Measurements from ENCODE around the gene DGLUCY. TPM values are rescaled to one million over a fixed set of nuclear protein-coding genes. Genes with fewer than 3 reads are reported as not detected.
"Not testable (repeated sequence)": the region's sequence is repeated elsewhere in the genome, so short reads cannot be mapped to it uniquely, and the experiment has no call there.

DGLUCY gene
- total and polyA plus RNA-seq, 2 of the 13 experiments (the other 11 are each of a cell fraction or from before 2014, with no cell fraction given): 14.8 to 36.3 TPM

DNA sequence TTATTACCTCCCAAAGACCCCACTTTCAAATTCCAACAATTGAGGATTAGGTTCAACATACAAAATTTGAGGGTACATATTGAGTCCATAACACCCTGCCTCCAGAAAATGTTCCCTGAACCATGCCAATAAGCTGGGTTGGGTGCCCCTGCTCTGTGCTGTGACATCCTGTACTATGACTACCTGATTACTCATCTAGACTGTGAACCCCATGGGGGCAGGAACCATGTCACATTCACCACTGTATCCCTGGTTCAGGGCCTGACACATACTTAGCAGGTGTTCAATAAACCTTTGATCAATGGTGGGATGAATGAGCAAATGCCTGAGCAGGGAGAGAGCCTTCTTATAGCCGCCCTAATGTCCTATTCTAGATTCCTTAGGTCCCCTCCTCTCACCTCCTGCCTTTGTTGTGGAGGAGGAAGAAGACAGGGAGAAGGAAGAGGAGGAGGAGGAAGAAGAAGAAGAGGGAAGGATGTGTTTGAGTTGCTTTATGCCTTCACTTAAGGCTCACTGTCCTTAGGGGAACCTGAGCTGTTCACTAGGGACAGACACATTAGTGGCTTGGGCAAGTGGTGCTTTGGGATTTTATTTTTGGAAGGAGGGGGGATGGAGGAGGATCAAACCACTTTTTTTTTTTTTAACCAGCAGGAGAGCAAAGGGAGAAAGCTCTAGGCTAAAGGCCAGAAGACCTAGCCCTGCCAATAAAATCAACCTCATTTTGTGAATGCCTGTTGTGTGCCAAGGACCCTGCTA, 109.3 kb downstream of the DGLUCY start (continued):
- TF ChIP-seq, protein P1, sequence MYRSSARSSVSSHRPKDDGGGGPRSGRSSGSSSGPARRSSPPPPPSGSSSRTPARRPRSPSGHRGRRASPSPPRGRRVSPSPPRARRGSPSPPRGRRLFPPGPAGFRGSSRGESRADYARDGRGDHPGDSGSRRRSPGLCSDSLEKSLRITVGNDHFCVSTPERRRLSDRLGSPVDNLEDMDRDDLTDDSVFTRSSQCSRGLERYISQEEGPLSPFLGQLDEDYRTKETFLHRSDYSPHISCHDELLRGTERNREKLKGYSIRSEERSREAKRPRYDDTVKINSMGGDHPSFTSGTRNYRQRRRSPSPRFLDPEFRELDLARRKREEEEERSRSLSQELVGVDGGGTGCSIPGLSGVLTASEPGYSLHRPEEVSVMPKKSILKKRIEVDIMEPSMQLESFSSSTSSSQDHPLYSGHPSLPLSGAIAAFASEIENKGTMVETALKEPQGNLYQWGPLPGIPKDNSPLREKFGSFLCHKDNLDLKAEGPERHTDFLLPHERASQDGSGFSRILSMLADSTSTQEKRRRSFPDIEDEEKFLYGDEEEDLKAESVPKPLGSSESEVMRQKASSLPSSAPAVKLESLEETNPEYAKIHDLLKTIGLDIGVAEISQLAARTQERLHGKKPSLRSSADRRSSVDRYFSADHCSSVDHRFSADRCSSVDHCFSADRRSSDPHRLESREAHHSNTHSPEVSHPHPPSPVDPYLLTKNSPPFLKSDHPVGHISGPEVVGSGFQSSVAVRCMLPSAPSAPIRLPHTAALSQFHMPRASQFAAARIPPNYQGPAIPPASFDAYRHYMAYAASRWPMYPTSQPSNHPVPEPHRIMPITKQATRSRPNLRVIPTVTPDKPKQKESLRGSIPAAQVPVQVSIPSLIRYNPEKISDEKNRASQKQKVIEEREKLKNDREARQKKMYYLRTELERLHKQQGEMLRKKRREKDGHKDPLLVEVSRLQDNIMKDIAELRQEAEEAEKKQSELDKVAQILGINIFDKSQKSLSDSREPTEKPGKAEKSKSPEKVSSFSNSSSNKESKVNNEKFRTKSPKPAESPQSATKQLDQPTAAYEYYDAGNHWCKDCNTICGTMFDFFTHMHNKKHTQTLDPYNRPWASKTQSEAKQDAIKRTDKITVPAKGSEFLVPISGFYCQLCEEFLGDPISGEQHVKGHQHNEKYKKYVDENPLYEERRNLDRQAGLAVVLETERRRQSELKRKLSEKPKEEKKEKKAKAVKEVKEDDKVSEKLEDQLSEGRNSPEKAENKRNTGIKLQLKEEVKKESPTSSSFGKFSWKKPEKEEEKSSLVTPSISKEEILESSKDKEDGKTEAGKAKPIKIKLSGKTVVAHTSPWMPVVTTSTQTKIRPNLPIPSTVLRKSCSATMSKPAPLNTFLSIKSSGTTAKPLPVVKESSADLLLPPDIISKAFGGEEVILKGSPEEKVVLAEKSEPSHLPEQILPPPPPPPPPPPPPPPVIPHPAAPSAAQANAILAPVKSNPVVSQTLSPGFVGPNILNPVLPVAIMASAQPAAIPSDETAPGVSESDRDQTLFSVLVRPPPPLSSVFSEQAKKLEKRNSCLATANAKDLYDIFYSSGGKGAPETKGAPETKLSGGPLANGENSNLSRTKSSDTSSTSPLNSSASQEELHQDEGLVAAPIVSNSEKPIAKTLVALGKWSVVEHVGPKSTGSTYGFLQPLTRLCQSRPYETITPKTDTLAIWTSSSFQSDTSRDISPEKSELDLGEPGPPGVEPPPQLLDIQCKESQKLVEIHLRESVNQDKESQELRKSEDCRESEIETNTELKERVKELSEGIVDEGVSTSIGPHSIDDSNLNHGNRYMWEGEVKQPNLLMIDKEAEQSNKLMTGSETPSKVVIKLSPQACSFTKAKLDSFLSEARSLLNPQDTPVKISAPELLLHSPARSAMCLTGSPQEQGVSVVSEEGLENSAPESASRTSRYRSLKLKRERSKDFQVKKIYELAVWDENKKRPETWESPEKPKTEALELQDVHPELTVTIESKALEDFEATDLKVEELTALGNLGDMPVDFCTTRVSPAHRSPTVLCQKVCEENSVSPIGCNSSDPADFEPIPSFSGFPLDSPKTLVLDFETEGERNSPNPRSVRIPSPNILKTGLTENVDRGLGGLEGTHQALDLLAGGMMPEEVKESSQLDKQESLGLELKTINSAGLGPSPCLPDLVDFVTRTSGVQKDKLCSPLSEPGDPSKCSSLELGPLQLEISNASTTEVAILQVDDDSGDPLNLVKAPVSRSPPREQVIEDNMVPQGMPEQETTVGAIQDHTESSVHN (CRISPR knock-in tag; IDR thresholded peaks at IDR 0.05): no peak

DNA sequence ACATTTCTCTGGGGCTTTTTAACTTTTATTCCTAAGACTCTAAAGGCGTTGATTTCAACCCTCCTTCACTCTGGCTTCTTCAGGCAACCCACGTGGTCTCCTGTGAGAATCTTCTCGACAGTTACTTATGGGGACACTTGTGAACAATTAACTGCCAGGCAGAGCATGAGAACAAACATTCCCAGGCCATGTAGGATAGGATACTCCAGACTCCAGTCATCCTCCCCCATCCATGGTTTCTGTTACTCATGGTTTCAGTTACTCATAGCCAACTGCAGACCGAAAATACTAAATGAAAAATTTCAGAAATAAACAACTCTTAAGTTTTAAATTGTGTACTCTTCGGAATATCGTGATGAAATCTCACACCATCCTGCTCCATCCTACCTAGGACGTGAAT, 111.2 kb downstream of the DGLUCY start:
- WGBS (ENCODE audit: low lambda C conversion rate): 95% methylated on average over 7 of the region's 7 CpGs
- Histone ChIP-seq H4K20me1 (ENCODE audit: insufficient read depth, low read length) (no peaks in the 10 kb centered on the region), H3K4me1 (ENCODE audit: insufficient read depth, low read length) (no peaks in the 10 kb centered on the region), H3K79me2 (ENCODE audit: insufficient read depth, low read length) (no peaks in the 10 kb centered on the region), H2AFZ (ENCODE audit: low read length) (no peak overlapping the region), H3K9me3 (ENCODE audit: low read length) (no peaks in the 10 kb centered on the region), H3K27me3 (ENCODE audit: control insufficient read depth in 1 of 2, insufficient read depth in 2 of 2, low read length in 2 of 2) (no peaks in the 10 kb centered on the region), H3K36me3 (replicated peaks in 1 of 2; ENCODE audit: control insufficient read depth in 1 of 2, insufficient read depth in 2 of 2, low read length in 2 of 2) (no peaks in the 10 kb centered on the region), H3K4me2 (ENCODE audit: low read depth, low read length) (no peak overlapping the region), H3K4me3 (replicated peaks in 1 of 3; ENCODE audit: insufficient read depth in 1 of 3, low read depth in 2 of 3, low read length in 3 of 3) (no peak overlapping the region), H3K9ac (ENCODE audit: insufficient read depth, low read depth, low read length) (no peak overlapping the region), H3K27ac (ENCODE audit: extremely low read length, insufficient read depth, low read length) (no peak overlapping the region)
- intact Hi-C loops (cut with micrococcal nuclease; ENCODE audit: unreplicated experiment) (no loop called here), in situ Hi-C loops (cut with HindIII; ENCODE audit: extremely low pct_ligation_motif_present, low pct_unique_long_range_greater_than_20kb) (no loop called here)
- CTCF ChIA-PET (ENCODE audit: low intra/inter-chr PET ratio, low total read pairs): no interaction called here
- BruUV-seq (replicated peaks): no TSS peak
- ATAC-seq (no peak), DNase-seq (ENCODE audit: low spot score) (no peak), FAIRE-seq (no peak)
- POLR2A ChIA-PET: no interaction called here
- TF ChIP-seq YEATS2 (CRISPR knock-in tag; IDR thresholded peaks at IDR 0.05; ENCODE audit: borderline replicate concordance) (no peak), ZMYM4 (CRISPR knock-in tag; IDR thresholded peaks at IDR 0.05) (no peak), PAX8 (CRISPR knock-in tag; IDR thresholded peaks at IDR 0.05; ENCODE audit: borderline replicate concordance) (no peak), SMAD3 (CRISPR knock-in tag; IDR thresholded peaks at IDR 0.05) (no peak), SSRP1 (CRISPR knock-in tag; IDR thresholded peaks at IDR 0.05) (no peak), CAMTA2 (CRISPR knock-in tag; IDR thresholded peaks at IDR 0.05; ENCODE audit: borderline replicate concordance) (no peak), ZNF749 (CRISPR knock-in tag; IDR thresholded peaks at IDR 0.05; ENCODE audit: borderline replicate concordance) (no peak), ZNF138 (CRISPR knock-in tag; IDR thresholded peaks at IDR 0.05; ENCODE audit: low read depth) (no peak)

DNA sequence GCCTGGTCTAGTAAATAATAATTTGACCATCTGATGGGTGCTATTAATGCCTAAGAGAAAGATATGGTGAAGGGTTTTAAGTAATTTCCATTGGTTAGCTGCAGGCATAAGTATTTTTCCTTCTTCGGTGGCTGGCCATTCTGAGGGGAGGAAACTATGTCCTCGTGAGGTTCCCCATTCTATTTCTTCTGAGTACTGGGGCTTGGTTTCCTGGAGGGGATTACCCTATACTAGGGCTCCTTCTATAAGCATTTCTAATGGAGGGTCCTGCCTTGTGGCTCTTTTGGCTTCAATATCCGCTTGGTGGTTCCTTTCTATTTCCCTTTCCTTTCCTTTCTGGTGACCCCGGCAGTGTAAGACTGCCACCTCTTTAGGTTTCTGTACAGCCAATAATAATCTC, 112.5 kb downstream of the DGLUCY start:
- H3K9me3 ChIP-seq (ENCODE audit: low read length); ATAC-seq; H4K20me1 ChIP-seq (ENCODE audit: insufficient read depth, low read length); H3K27me3 ChIP-seq (ENCODE audit: control insufficient read depth in 1 of 2, insufficient read depth in 2 of 2, low read length in 2 of 2); H3K4me3 ChIP-seq (replicated peaks in 1 of 3; ENCODE audit: insufficient read depth in 1 of 3, low read depth in 2 of 3, low read length in 3 of 3); H3K79me2 ChIP-seq (ENCODE audit: insufficient read depth, low read length); FAIRE-seq; intact Hi-C loops (cut with micrococcal nuclease; ENCODE audit: unreplicated experiment); BruUV-seq (replicated peaks); H3K27ac ChIP-seq (ENCODE audit: extremely low read length, insufficient read depth, low read length); in situ Hi-C loops (cut with HindIII; ENCODE audit: extremely low pct_ligation_motif_present, low pct_unique_long_range_greater_than_20kb); H3K4me2 ChIP-seq (ENCODE audit: low read depth, low read length); H3K36me3 ChIP-seq (replicated peaks in 1 of 2; ENCODE audit: control insufficient read depth in 1 of 2, insufficient read depth in 2 of 2, low read length in 2 of 2); H3K9ac ChIP-seq (ENCODE audit: insufficient read depth, low read depth, low read length); CTCF ChIA-PET (ENCODE audit: low intra/inter-chr PET ratio, low total read pairs); H3K4me1 ChIP-seq (ENCODE audit: insufficient read depth, low read length); H2AFZ ChIP-seq (ENCODE audit: low read length); DNase-seq (ENCODE audit: low spot score); POLR2A ChIA-PET: not testable (repeated sequence)
- 99% methylated on average over 4 of the region's 4 CpGs for WGBS (ENCODE audit: low lambda C conversion rate)

Measured in HepG2 (cell line).